Liver (tissue), 3 donors: Measurements from ENCODE around the gene STAP2.

ENCODE experiments used
- CTCF ChIP-seq: fragments of 150-350 bp; IDR thresholded peaks from 2 replicates; pipeline ENCODE4 v1.5.1; 2017; ENCODE audit warnings: improper control_type of control experiment, low read depth, low read length; ENCODE audit not compliant: missing input control
- JUND ChIP-seq, 2 donors: IDR thresholded peaks; 2 replicates each; pipeline ENCODE4 v1.6.1; 2016; ENCODE audit warnings: antibody characterized with exemption in 2 of 2
- MAX ChIP-seq: IDR thresholded peaks from 2 replicates; pipeline ENCODE4 v1.6.1; 2016; ENCODE audit warnings: antibody characterized with exemption
- NR2F2 ChIP-seq: IDR thresholded peaks from 2 replicates; pipeline ENCODE4 v1.6.1; 2016; ENCODE audit warnings: antibody characterized with exemption
- REST ChIP-seq: IDR thresholded peaks from 2 replicates; pipeline ENCODE4 v1.6.1; 2016; ENCODE audit warnings: antibody characterized with exemption, mild to moderate bottlenecking
- RXRA ChIP-seq, 2 donors: IDR thresholded peaks; 2 replicates each; pipeline ENCODE4 v1.6.1; 2017 to 2018; ENCODE audit warnings: antibody characterized with exemption in 2 of 2, mild to moderate bottlenecking in 1 of 2
- TAF1 ChIP-seq: conservative IDR thresholded peaks from 2 replicates; pipeline ENCODE4 v1.6.1; 2016; ENCODE audit warnings: antibody characterized with exemption, mild to moderate bottlenecking
- ZBTB33 ChIP-seq: IDR thresholded peaks from 2 replicates; pipeline ENCODE4 v1.6.1; 2016; ENCODE audit warnings: antibody characterized with exemption
- donor health status: healthy.
- donor health status: healthy.

GRCh38 chr19:4277191-4277696, 61.4 kb downstream of the STAP2 start:
- TF ChIP-seq CTCF (no peak), REST (no peak), MAX (no peak), TAF1 (no peak), NR2F2 (no peak), RXRA (IDR thresholded peaks at IDR 0.05) (no peak), JUND (IDR thresholded peaks at IDR 0.05) (no peak), ZBTB33 (no peak)
